IMR-90 (cell line): ENCODE measurements around the gene TCF12. TPM values are rescaled to one million over a fixed set of nuclear protein-coding genes. Genes with fewer than 3 reads are reported as not detected.

Experiments used
- ATAC-seq: fragments of 200-7000 bp; cut with Tn5 transposase; 2 replicates; pipeline ENCODE4 v1.9.1; 2020; ENCODE audit warnings: low read depth, mild to moderate bottlenecking, moderate library complexity
- BruUV-seq: library from RNA; stranded (reverse); fragments of 400-500 nt; replicated peaks from 2 replicates; lab custom pipeline; 2021; lab: Mats Ljungman, UMichigan
- CTCF ChIA-PET: fragments of 300-600 bp; formaldehyde crosslinking; extraction: SDS; loops from one replicate; lab custom pipeline; 2021; ENCODE audit warnings: antibody characterized with exemption; lab: Yijun Ruan, JAX
- POLR2A ChIA-PET: fragments of 300-600 bp; sonication (Branson Sonifier 250); formaldehyde crosslinking; loops from one replicate; lab custom pipeline; 2022; ENCODE audit warnings: antibody characterized with exemption; ENCODE audit not compliant: unreplicated experiment; lab: Charles Lee
- DNase-seq: peaks from one replicate; pipeline ENCODE4 v3.0.0; 2013
- H2AFZ ChIP-seq: replicated peaks from 2 replicates; pipeline ENCODE3; 2013; ENCODE audit warnings: low read length, mild to moderate bottlenecking; ENCODE audit not compliant: poor library complexity
- H2AK5ac ChIP-seq: 2 replicates; pipeline ENCODE4 v1.6.1; 2013; ENCODE audit warnings: low read depth, low read length, inconsistent platforms
- H2AK9ac ChIP-seq: replicated peaks from 2 replicates; pipeline ENCODE3; 2013; ENCODE audit warnings: mild to moderate bottlenecking, low read depth, low read length, moderate library complexity; ENCODE audit not compliant: poor library complexity
- H2BK120ac ChIP-seq: 2 replicates; pipeline ENCODE4 v1.6.1; 2013; ENCODE audit warnings: low read depth, low read length, inconsistent platforms
- H2BK15ac ChIP-seq: 3 replicates; pipeline ENCODE4 v1.6.1; 2013; ENCODE audit warnings: low read depth, low read length, inconsistent platforms
- H2BK20ac ChIP-seq: 2 replicates; pipeline ENCODE4 v1.6.1; 2013; ENCODE audit warnings: low read depth, mild to moderate bottlenecking, inconsistent platforms, low read length, moderate library complexity
- H2BK5ac ChIP-seq: 2 replicates; pipeline ENCODE4 v1.6.1; 2013; ENCODE audit warnings: mild to moderate bottlenecking, low read depth, low read length, inconsistent platforms; ENCODE audit not compliant: poor library complexity, severe bottlenecking
- H3K14ac ChIP-seq: replicated peaks from 2 replicates; pipeline ENCODE4 v1.6.1; 2013; ENCODE audit warnings: low read depth, low read length, inconsistent platforms
- H3K18ac ChIP-seq: 2 replicates; pipeline ENCODE4 v1.6.1; 2013; ENCODE audit warnings: low read depth, low read length, control low read depth
- H3K23ac ChIP-seq: 2 replicates; pipeline ENCODE4 v1.6.1; 2013; ENCODE audit warnings: low read depth, low read length, inconsistent platforms
- H3K27ac ChIP-seq: 2 replicates; pipeline ENCODE4 v1.5.1; 2013; ENCODE audit warnings: mild to moderate bottlenecking, control low read depth, low read length; ENCODE audit not compliant: insufficient read depth
- H3K27me3 ChIP-seq: 2 replicates; pipeline ENCODE4 v1.6.1; 2013; ENCODE audit warnings: low read length; ENCODE audit not compliant: control insufficient read depth, insufficient read depth
- H3K36me3 ChIP-seq: 2 replicates; pipeline ENCODE4 v1.6.1; 2013; ENCODE audit warnings: low read length, mixed read lengths; ENCODE audit not compliant: control insufficient read depth, insufficient read depth
- H3K4ac ChIP-seq: 2 replicates; pipeline ENCODE4 v1.6.1; 2013; ENCODE audit warnings: low read depth, low read length, inconsistent platforms
- H3K4me1 ChIP-seq: 2 replicates; pipeline ENCODE4 v1.6.1; 2013; ENCODE audit warnings: low read length, mixed read lengths; ENCODE audit not compliant: control insufficient read depth, insufficient read depth
- H3K4me2 ChIP-seq: 2 replicates; pipeline ENCODE4 v1.6.1; 2013; ENCODE audit warnings: low read depth, mild to moderate bottlenecking, control low read depth, low read length, moderate library complexity
- H3K4me3 ChIP-seq: 2 replicates; pipeline ENCODE4 v1.5.1; 2013; ENCODE audit warnings: low read depth, mild to moderate bottlenecking, control low read depth, low read length, moderate library complexity; ENCODE audit not compliant: insufficient read depth
- H3K56ac ChIP-seq: 2 replicates; pipeline ENCODE4 v1.6.1; 2013; ENCODE audit warnings: low read length, inconsistent platforms; ENCODE audit not compliant: insufficient read depth; ENCODE audit errors: extremely low read depth
- H3K79me1 ChIP-seq, 2 experiments: 2 replicates each; pipeline ENCODE4 v1.6.1; 2013; ENCODE audit warnings: low read length in 2 of 2, inconsistent platforms in 1 of 2, low read depth in 1 of 2
- H3K9ac ChIP-seq: 2 replicates; pipeline ENCODE4 v1.6.1; 2013; ENCODE audit warnings: low read depth, low read length, control low read depth
- H3K9me1 ChIP-seq: 2 replicates; pipeline ENCODE4 v1.6.1; 2013; ENCODE audit warnings: low read length, inconsistent platforms; ENCODE audit not compliant: insufficient read depth
- H3K9me3 ChIP-seq: 2 replicates; pipeline ENCODE4 v1.6.1; 2013; ENCODE audit warnings: low read length; ENCODE audit not compliant: control insufficient read depth, insufficient read depth
- H4K20me1 ChIP-seq: 2 replicates; pipeline ENCODE4 v1.6.1; 2013; ENCODE audit warnings: low read length, inconsistent platforms; ENCODE audit not compliant: insufficient read depth
- H4K5ac ChIP-seq: 2 replicates; pipeline ENCODE4 v1.6.1; 2013; ENCODE audit warnings: mild to moderate bottlenecking, low read depth, low read length, control low read depth
- H4K8ac ChIP-seq, 2 experiments: 2 replicates each; pipeline ENCODE4 v1.6.1; 2013; ENCODE audit warnings: low read depth in 2 of 2, low read length in 2 of 2, control low read depth in 1 of 2, inconsistent platforms in 1 of 2
- H4K91ac ChIP-seq: 2 replicates; pipeline ENCODE4 v1.6.1; 2013; ENCODE audit warnings: low read depth, low read length, inconsistent platforms; ENCODE audit not compliant: insufficient read depth
- BHLHE40 ChIP-seq: fragments of 150-350 bp; IDR thresholded peaks from 2 replicates; pipeline ENCODE4 v1.6.1; 2016; ENCODE audit warnings: mild to moderate bottlenecking, low read depth, low read length
- CEBPB ChIP-seq: IDR thresholded peaks from 2 replicates; pipeline ENCODE4 v1.6.1; 2012; ENCODE audit warnings: low read depth, low read length, improper control_type of control experiment
- CHD1 ChIP-seq: IDR thresholded peaks from 2 replicates; pipeline ENCODE4 v1.6.1; 2012; ENCODE audit warnings: low read depth, low read length, improper control_type of control experiment
- MAFK ChIP-seq: IDR thresholded peaks from 2 replicates; pipeline ENCODE4 v1.6.1; 2012; ENCODE audit warnings: low read depth, low read length, improper control_type of control experiment
- MAZ ChIP-seq: IDR thresholded peaks from 2 replicates; pipeline ENCODE4 v1.6.1; 2012; ENCODE audit warnings: low read depth, mild to moderate bottlenecking, low read length, improper control_type of control experiment, moderate library complexity, borderline replicate concordance
- MXI1 ChIP-seq: IDR thresholded peaks from 2 replicates; pipeline ENCODE4 v1.6.1; 2012; ENCODE audit warnings: low read depth, mild to moderate bottlenecking, low read length, moderate library complexity, borderline replicate concordance
- NFE2L2 ChIP-seq: fragments of 150-350 bp; IDR thresholded peaks from 2 replicates; pipeline ENCODE4 v1.6.1; 2016; ENCODE audit warnings: low read depth, mild to moderate bottlenecking, low read length
- POLR2A ChIP-seq: IDR thresholded peaks from 2 replicates; pipeline ENCODE4 v1.6.1; 2012; ENCODE audit warnings: mild to moderate bottlenecking, low read depth, low read length
- RAD21 ChIP-seq: IDR thresholded peaks from 2 replicates; pipeline ENCODE4 v1.6.1; 2012; ENCODE audit warnings: low read length, improper control_type of control experiment
- RCOR1 ChIP-seq: IDR thresholded peaks from 2 replicates; pipeline ENCODE4 v1.6.1; 2012; ENCODE audit warnings: mild to moderate bottlenecking, low read length, improper control_type of control experiment; ENCODE audit not compliant: insufficient replicate concordance
- RFX5 ChIP-seq: IDR thresholded peaks from 2 replicates; pipeline ENCODE4 v1.8.0; 2012; ENCODE audit warnings: low read depth, mild to moderate bottlenecking, low read length, moderate library complexity
- SMC3 ChIP-seq: fragments of 150-350 bp; IDR thresholded peaks from 2 replicates; pipeline ENCODE4 v1.6.1; 2016; ENCODE audit warnings: low read depth, mild to moderate bottlenecking, antibody characterized with exemption, low read length, moderate library complexity
- WGBS, 2 experiments: methylation state at CpG; one replicate each; pipeline versions ENCODE4 v1.1.5 to v1.1.7; 2013; ENCODE audit warnings: missing lambda C conversion rate in 2 of 2; ENCODE audit not compliant: insufficient read length in 1 of 2; ENCODE audit errors: extremely low coverage in 2 of 2; 5-methylcytosine and 5-hydroxymethylcytosine counted together
- dilution Hi-C: fragments of 300-500 bp; cut with HindIII; formaldehyde crosslinking; loops from one replicate; pipeline ENCODE4 v1.14.3; 2018; ENCODE audit warnings: low sequenced_read_pairs; ENCODE audit not compliant: unreplicated experiment
- in situ Hi-C: fragments of 300-500 bp; cut with MboI; formaldehyde crosslinking; loops from 3 replicates; pipeline ENCODE4 v1.14.3; 2019; ENCODE audit warnings: low sequenced_read_pairs, inconsistent platforms, mixed read lengths
- intact Hi-C: fragments of 100-400 bp; cut with micrococcal nuclease; formaldehyde crosslinking; loops from 2 replicates; pipeline ENCODE4 v1.10.0; 2022
- polyA plus RNA-seq, 3 experiments: library from polyadenylated mRNA; depleted of rRNA; stranded (reverse); fragments of >200 nt; gene quantifications; 2 replicates each; pipeline ENCODE4 v1.2.3, GENCODE V29; 2012; ENCODE audit warnings: low replicate concordance in 1 of 3
- total RNA-seq: library from RNA; depleted of rRNA; stranded (reverse); fragments of >200 nt; gene quantifications from 2 replicates; pipeline ENCODE4 v1.2.3, GENCODE V29; 2012
- TF ChIP-seq, protein P1 (sequence below): fragments of 150-350 bp; IDR thresholded peaks from 2 replicates; pipeline ENCODE4 v1.6.1; 2016; ENCODE audit warnings: low read depth, mild to moderate bottlenecking, low read length, moderate library complexity, borderline replicate concordance
- TF ChIP-seq, protein P2 (sequence below): fragments of 150-350 bp; IDR thresholded peaks from 2 replicates; pipeline ENCODE4 v1.6.1; 2017; ENCODE audit warnings: mild to moderate bottlenecking, antibody characterized with exemption, low read length, low read depth
- TF ChIP-seq, protein P3 (sequence below): conservative IDR thresholded peaks from 2 replicates; pipeline ENCODE4 v1.5.1; 2012; ENCODE audit warnings: mild to moderate bottlenecking, low read depth, low read length, improper control_type of control experiment

The TCF12 gene
- total and polyA plus RNA-seq, 2 of the 4 experiments (the other 2 are of a cell fraction): 79.4 to 160 TPM

DNA sequence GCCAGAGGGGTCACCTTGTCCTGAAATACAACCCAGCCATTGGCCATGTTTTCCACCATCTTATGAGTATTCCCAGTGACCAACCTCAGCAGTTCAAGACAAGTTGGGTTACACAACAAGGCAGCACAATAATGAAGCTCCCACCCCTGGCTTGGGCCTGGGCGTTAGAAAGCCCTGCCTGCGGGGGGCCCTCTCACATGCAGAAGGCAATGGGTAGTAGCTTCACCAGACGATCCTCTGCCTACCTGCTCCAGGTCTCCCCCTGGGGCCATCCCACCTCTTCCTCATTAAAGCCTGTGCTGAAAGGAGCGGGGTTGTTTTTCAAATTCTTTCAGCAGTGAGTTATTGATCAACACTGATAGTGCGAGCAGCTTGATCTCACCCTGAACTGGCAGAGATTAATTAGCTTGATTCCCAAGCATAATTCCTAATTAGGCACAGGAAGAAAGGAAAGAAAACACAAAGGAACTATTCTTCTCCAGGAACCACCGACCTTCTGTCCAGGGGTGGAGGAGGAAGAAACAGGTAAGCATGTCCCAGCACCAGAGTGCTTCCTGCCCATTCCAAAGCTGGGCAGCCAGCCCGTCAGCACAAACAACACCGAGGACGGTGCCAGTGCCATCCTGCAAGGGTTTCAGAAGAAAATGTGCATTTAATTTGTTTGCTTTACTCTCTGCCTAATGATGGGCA lies 378.2 kb downstream of the TCF12 start:
- H3K4me2 ChIP-seq: no peak overlapping the region
- H3K14ac ChIP-seq: 0 out of 2 replicates have a peak overlapping the region, but pooled peaks have one; percentile 24
- peak overlapping the region; percentile 12 for H2AK9ac ChIP-seq
- H3K36me3 ChIP-seq: peaks cover 2% of the 10 kb centered on the region; the same call in 1 of the 2 replicates
- no peak overlapping the region; the same call in 1 of the 2 replicates for H2BK20ac ChIP-seq
- dilution Hi-C loops (no loop called here), intact Hi-C loops (no loop called here), in situ Hi-C loops (no loop called here)
- 96% methylated on average over 3 of the region's 9 CpGs; no CpG with 5 or more reads in 1 of the 2 experiments for WGBS, 2 experiments
- H3K27ac ChIP-seq: no peak overlapping the region
- no peak overlapping the region for H3K9ac ChIP-seq
- peaks cover 6% of the 10 kb centered on the region; the same call in 1 of the 2 replicates for H3K9me1 ChIP-seq
- H3K18ac ChIP-seq: no peak overlapping the region
- H3K4ac ChIP-seq: no peak overlapping the region
- H3K4me1 ChIP-seq: peaks cover 17% of the 10 kb centered on the region
- ChIA-PET POLR2A (no interaction called here), CTCF (interaction anchor here (1.0 kb wide), 1 partner anchor 150 kb away, joined by 4 read pairs; no protein-coding TSS in a partner anchor)
- no peak overlapping the region for H4K91ac ChIP-seq
- H3K27me3 ChIP-seq: no peaks in the 10 kb centered on the region
- no peak overlapping the region for H2BK15ac ChIP-seq
- H2BK120ac ChIP-seq: no peak overlapping the region
- no peak overlapping the region for H3K4me3 ChIP-seq
- no TSS peak for BruUV-seq
- no peak overlapping the region for H3K23ac ChIP-seq
- no peak overlapping the region for H4K5ac ChIP-seq
- no peak overlapping the region for H2AFZ ChIP-seq
- no peaks in the 10 kb centered on the region for H3K9me3 ChIP-seq
- H4K20me1 ChIP-seq: no peaks in the 10 kb centered on the region
- no peak overlapping the region for H3K56ac ChIP-seq
- H3K79me1 ChIP-seq: no peaks in the 10 kb centered on the region
- ATAC-seq (no peak), DNase-seq (no peak)
- H2AK5ac ChIP-seq: no peak overlapping the region
- no peak overlapping the region for H2BK5ac ChIP-seq
- H4K8ac ChIP-seq: no peak overlapping the region
- TF ChIP-seq NFE2L2: no peak
- no peak for TF ChIP-seq RFX5
- TF ChIP-seq, protein P1, sequence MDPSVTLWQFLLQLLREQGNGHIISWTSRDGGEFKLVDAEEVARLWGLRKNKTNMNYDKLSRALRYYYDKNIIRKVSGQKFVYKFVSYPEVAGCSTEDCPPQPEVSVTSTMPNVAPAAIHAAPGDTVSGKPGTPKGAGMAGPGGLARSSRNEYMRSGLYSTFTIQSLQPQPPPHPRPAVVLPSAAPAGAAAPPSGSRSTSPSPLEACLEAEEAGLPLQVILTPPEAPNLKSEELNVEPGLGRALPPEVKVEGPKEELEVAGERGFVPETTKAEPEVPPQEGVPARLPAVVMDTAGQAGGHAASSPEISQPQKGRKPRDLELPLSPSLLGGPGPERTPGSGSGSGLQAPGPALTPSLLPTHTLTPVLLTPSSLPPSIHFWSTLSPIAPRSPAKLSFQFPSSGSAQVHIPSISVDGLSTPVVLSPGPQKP: no peak
- TF ChIP-seq MAZ: no peak
- no peak for TF ChIP-seq MAFK
- TF ChIP-seq BHLHE40: no peak
- TF ChIP-seq, protein P2, sequence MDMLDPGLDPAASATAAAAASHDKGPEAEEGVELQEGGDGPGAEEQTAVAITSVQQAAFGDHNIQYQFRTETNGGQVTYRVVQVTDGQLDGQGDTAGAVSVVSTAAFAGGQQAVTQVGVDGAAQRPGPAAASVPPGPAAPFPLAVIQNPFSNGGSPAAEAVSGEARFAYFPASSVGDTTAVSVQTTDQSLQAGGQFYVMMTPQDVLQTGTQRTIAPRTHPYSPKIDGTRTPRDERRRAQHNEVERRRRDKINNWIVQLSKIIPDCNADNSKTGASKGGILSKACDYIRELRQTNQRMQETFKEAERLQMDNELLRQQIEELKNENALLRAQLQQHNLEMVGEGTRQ: no peak
- TF ChIP-seq MXI1: no peak
- TF ChIP-seq CHD1: no peak
- TF ChIP-seq, protein P3, sequence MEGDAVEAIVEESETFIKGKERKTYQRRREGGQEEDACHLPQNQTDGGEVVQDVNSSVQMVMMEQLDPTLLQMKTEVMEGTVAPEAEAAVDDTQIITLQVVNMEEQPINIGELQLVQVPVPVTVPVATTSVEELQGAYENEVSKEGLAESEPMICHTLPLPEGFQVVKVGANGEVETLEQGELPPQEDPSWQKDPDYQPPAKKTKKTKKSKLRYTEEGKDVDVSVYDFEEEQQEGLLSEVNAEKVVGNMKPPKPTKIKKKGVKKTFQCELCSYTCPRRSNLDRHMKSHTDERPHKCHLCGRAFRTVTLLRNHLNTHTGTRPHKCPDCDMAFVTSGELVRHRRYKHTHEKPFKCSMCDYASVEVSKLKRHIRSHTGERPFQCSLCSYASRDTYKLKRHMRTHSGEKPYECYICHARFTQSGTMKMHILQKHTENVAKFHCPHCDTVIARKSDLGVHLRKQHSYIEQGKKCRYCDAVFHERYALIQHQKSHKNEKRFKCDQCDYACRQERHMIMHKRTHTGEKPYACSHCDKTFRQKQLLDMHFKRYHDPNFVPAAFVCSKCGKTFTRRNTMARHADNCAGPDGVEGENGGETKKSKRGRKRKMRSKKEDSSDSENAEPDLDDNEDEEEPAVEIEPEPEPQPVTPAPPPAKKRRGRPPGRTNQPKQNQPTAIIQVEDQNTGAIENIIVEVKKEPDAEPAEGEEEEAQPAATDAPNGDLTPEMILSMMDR: no peak
- TF ChIP-seq POLR2A: no peak
- TF ChIP-seq RAD21: no peak
- TF ChIP-seq CEBPB: no peak
- no peak for TF ChIP-seq SMC3
- no peak for TF ChIP-seq RCOR1
